ENCODE results near the gene SPACA6.

The SPACA6 gene

GRCh38 chr19:51689751-51690453 is 3.2 kb upstream of the SPACA6 start:
- no peak for DNase-seq

GRCh38 chr19:51690454-51691073 is 2.6 kb upstream of the SPACA6 start:
- peak; percentile 29 for DNase-seq

- DNase-seq = no peak
These were observed 2.0 kb upstream of the SPACA6 start for GRCh38 chr19:51691074-51691583.

- DNase-seq = no peak
These were observed 1.3 kb upstream of the SPACA6 start for GRCh38 chr19:51691584-51692428.

- DNase-seq = no peak
These were observed 662 bp upstream of the SPACA6 start for GRCh38 chr19:51692468-51692867.

GRCh38 chr19:51693819-51694218 is 689 bp downstream of the SPACA6 start:
- no peak for DNase-seq

- no peak for DNase-seq
These were observed 1.4 kb downstream of the SPACA6 start for GRCh38 chr19:51694318-51695085.

GRCh38 chr19:51695088-51695487 is 2.0 kb downstream of the SPACA6 start:
- no peak for DNase-seq

GRCh38 chr19:51695702-51696315 is 2.7 kb downstream of the SPACA6 start:
- no peak for DNase-seq

- no peak for DNase-seq
These were observed 3.5 kb downstream of the SPACA6 start for GRCh38 chr19:51696606-51697005.

- no peak for DNase-seq
These were observed 4.1 kb downstream of the SPACA6 start for GRCh38 chr19:51697169-51697776.

- DNase-seq = no peak
These were observed 5.2 kb downstream of the SPACA6 start for GRCh38 chr19:51698296-51698695.

GRCh38 chr19:51699170-51699569 is 6.0 kb downstream of the SPACA6 start:
- no peak for DNase-seq

GRCh38 chr19:51701468-51702100 is 8.5 kb downstream of the SPACA6 start:
- DNase-seq = no peak

GRCh38 chr19:51702103-51702824 is 9.1 kb downstream of the SPACA6 start:
- peak; percentile 33 for DNase-seq

GRCh38 chr19:51702825-51703574 is 9.9 kb downstream of the SPACA6 start:
- no peak for DNase-seq

GRCh38 chr19:51703575-51704515 is 10.7 kb downstream of the SPACA6 start:
- DNase-seq = peak; percentile 95

GRCh38 chr19:51704626-51705025 is 11.5 kb downstream of the SPACA6 start:
- DNase-seq = no peak

GRCh38 chr19:51706296-51706695 is 13.2 kb downstream of the SPACA6 start:
- DNase-seq = no peak
